ENCODE data around the gene TBX2.

Gene TBX2

GRCh38 chr17:61408151-61409041 lies 8.8 kb downstream of the TBX2 start:
- TF ChIP-seq, protein P1, sequence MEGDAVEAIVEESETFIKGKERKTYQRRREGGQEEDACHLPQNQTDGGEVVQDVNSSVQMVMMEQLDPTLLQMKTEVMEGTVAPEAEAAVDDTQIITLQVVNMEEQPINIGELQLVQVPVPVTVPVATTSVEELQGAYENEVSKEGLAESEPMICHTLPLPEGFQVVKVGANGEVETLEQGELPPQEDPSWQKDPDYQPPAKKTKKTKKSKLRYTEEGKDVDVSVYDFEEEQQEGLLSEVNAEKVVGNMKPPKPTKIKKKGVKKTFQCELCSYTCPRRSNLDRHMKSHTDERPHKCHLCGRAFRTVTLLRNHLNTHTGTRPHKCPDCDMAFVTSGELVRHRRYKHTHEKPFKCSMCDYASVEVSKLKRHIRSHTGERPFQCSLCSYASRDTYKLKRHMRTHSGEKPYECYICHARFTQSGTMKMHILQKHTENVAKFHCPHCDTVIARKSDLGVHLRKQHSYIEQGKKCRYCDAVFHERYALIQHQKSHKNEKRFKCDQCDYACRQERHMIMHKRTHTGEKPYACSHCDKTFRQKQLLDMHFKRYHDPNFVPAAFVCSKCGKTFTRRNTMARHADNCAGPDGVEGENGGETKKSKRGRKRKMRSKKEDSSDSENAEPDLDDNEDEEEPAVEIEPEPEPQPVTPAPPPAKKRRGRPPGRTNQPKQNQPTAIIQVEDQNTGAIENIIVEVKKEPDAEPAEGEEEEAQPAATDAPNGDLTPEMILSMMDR (IDR thresholded peaks at IDR 0.05; ENCODE audit: low read depth, low read length, missing control alignments): no peak
- H3K4me3 ChIP-seq (replicated peaks; ENCODE audit: low read depth, low read length): no peak overlapping the region
- DNase-seq (ENCODE audit: extremely low read depth, low read depth): no peak

GRCh38 chr17:61409301-61410112 lies 9.9 kb downstream of the TBX2 start:
- DNase-seq (ENCODE audit: extremely low read depth, low read depth): no peak
- TF ChIP-seq, protein P1 (IDR thresholded peaks at IDR 0.05; ENCODE audit: low read depth, low read length, missing control alignments): peak; percentile 41
- peak overlapping the region; percentile 43 for H3K4me3 ChIP-seq (replicated peaks; ENCODE audit: low read depth, low read length)

DNA sequence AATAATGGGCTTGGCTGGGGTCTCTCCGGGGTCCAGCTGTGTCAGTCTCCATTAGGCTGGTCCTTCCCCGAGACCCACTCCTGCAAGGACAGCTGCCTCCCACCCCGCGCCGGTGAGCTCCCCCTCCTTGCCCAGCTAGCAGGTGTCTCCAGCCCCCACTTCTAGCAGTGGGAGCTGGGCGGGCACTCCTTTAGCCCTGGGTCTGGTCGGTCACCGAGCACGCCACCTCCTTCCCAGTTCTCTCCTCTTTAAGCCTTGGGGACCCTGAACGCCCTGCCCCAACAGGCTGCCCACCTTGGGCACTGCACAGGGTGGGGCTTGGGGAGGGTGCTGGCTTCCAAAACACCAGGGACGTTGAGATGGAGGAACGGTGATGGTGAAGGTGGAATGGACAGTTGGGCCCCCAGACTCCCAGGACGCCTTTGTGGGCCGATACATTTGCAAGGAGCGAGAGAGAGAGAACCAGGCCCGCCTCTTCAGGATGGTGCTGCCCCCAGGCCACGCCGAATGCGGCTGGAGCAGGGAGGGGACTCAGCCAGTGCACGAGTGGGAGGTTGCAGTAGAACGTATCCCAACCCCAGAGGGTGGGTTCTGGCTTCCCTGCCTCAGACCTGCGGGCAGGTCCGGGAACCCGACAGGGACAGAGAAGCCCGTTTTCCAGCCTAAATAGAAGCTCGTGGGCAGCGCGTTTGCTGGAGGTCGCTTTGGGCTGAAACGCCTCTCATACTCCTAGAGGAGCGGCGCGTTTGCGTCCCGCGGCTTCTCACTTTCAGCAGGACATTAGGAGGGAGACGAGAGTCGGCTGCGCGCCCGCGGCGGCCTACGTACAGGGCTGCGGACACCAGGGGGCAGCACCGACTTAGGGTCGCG lies 10.7 kb downstream of the TBX2 start:
- TF ChIP-seq, protein P1 (IDR thresholded peaks at IDR 0.05; ENCODE audit: low read depth, low read length, missing control alignments): peak; percentile 52
- H3K4me3 ChIP-seq (replicated peaks; ENCODE audit: low read depth, low read length): no peak overlapping the region
- no peak for DNase-seq (ENCODE audit: extremely low read depth, low read depth)

DNA sequence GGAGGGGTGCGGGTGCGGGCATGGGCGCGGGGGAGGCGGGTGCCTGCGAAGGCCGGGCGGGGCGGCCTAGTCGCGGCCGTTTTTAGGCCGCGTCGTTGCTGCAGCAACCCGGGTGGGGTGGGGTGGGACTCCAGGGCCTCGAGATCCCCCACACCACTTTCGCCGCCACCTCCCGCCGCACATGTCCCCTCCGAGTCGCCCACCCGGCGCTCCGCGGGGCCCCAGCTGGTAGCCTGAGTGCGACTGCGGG lies 11.3 kb downstream of the TBX2 start:
- peak overlapping the region; percentile 46; the same call in 1 of the 2 replicates for H3K4me3 ChIP-seq (replicated peaks; ENCODE audit: low read depth, low read length)
- TF ChIP-seq, protein P1 (IDR thresholded peaks at IDR 0.05; ENCODE audit: low read depth, low read length, missing control alignments): no peak
- no peak for DNase-seq (ENCODE audit: extremely low read depth, low read depth)

DNA sequence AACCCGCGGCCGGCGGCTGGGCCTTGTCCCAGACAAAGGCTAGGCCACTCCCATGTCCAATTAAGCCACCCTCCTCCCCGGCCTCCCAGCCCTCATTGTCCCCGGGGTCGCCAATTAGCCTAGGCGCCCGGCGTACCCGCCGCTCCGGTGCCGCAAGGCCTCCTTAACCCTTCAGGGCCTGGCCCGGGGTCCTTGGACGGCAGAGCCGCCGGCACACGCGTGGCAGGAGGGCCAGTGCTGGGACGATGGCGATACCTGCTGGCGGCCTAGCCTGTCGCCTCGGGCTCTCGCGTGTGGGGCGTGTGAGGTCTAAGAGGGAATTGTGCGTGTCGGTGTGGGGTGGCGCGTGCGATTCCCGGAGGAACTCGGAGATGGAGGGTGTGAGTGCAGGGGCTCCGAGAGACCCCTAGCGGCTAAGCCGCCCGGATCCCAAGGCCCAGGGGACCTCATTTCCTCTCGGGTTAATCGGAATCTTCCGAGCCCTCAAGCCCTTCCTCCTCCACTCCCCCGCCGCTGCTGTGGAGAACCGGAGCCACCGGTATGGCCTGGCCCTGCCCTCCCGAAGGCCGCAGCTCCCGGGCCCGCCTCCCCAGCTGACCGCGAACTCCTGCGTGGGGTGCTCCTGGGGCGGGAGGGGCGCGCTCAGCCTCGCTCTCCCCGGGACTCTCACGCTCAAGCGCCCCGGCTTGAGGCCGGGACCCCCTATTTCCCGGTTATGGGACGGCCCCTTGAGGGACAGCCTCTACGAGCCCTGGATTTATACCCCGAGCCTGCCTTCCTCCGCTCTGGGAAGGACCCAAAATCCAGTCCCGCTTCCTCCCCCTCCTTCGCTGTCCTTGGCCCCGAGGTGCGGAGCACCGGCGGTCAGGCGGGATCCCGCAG lies 11.9 kb downstream of the TBX2 start:
- DNase-seq (ENCODE audit: extremely low read depth, low read depth): no peak
- H3K4me3 ChIP-seq (replicated peaks; ENCODE audit: low read depth, low read length): peak overlapping the region; percentile 46
- TF ChIP-seq, protein P1 (IDR thresholded peaks at IDR 0.05; ENCODE audit: low read depth, low read length, missing control alignments): peak; percentile 21
